ENCODE data around the gene DNLZ.

GRCh38 chr9:136346157-136346481 lies 17.4 kb downstream of the DNLZ start:
- TF ChIP-seq CTCF (IDR thresholded peaks at IDR 0.05), result no peak
- no peak for TF ChIP-seq POLR2A (IDR thresholded peaks at IDR 0.05)
